Stimulated activated naive CD8-positive, alpha-beta T cell treated with anti-CD3 and anti-CD28 coated beads, Interleukin-15, Interleukin-2, amounts not matched to agents 100 ng/mL and 50 ng/mL, for 24 hours (primary cell): ENCODE results near the gene HOXC9.

Source experiments
- H3K27ac Mint-ChIP-seq: one replicate; pipeline ENCODE4 v1.8.0; 2021; ENCODE audit warnings: mild to moderate bottlenecking, mixed read lengths
- H3K27me3 Mint-ChIP-seq: one replicate; pipeline ENCODE4 v1.8.0; 2021; ENCODE audit warnings: mixed read lengths
- H3K36me3 Mint-ChIP-seq: one replicate; pipeline ENCODE4 v1.8.0; 2021; ENCODE audit warnings: low read depth, mixed read lengths
- H3K4me1 Mint-ChIP-seq: one replicate; pipeline ENCODE4 v1.8.0; 2021; ENCODE audit warnings: low read depth, mixed read lengths
- H3K4me3 Mint-ChIP-seq: one replicate; pipeline ENCODE4 v1.8.0; 2021; ENCODE audit warnings: mild to moderate bottlenecking, mixed read lengths
- H3K9me3 Mint-ChIP-seq: one replicate; pipeline ENCODE4 v1.8.0; 2021; ENCODE audit warnings: mixed read lengths

Gene HOXC9

DNA sequence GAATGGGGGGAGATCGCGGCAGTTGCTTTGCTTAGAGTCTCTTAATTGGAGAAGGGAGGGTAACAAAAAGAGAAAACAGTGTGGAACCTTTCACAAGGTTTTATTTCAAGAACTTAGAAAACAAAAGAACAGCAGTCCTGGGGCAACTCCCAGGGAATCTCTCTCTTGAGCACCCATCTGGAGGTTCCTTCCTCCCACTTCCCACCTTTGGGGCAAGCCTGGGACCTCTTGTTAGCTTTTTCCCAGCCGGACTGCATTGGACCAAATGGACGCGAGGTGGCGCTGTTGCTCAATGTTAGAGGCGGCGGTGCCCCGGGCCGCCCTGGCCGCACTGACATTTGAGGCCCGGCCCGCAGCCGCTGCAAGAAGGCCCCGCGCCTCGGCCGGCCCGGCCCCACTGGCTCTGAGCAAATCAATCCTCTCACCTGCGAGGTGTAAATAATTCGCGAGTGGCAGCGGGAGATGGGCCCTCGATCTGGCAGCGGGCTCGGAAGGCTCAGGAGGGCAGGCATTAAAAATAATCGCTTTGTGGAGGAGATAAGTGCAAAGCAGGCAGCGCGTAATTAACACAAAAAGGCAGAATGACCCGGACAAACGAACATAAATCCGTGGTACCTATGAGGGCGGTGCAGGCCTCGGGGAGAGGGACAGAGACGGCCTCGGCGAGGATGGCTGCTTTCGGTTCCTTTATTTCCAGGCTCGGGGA, 6.0 kb downstream of the HOXC9 start:
- Mint-ChIP-seq H3K27me3 (peaks cover 88% of the 10 kb centered on the region), H3K4me3 (peak overlapping the region; percentile 66), H3K36me3 (no peaks in the 10 kb centered on the region), H3K4me1 (peaks cover 19% of the 10 kb centered on the region), H3K27ac (no peak overlapping the region), H3K9me3 (no peaks in the 10 kb centered on the region)

DNA sequence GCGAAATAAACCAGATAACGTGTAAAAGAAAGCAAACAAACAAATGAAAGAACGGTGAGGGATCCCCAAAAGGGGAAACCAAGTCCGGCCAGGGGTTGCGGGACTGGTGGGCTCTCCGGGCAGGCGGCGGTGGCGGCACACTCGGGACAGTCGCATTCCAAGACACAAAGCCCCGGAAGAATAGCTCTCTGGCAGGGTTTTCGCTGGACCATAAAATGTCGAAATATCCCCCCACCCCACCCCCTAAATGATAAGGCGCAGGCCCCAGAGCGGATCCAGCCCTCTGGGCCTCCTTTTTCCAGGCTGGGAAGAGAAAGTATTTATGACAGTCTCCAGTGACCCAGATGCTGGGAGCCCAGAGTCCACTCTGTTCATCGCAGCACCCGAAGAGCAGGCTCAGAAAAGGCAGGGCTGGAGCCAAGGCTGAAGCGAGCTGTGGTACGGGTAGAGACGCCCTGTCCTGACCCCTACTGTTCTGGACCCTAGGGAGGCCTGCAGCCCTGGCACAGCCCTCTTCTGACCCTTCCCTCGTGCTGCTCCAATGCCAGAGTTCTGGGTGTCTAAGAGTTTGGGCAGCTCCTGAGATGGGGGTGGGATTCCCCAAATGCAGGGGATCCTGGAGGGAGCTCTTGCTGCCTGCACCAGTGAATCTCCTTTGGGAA, 6.7 kb downstream of the HOXC9 start:
- peaks cover 90% of the 10 kb centered on the region for H3K27me3 Mint-ChIP-seq
- no peak overlapping the region for H3K27ac Mint-ChIP-seq
- H3K4me3 Mint-ChIP-seq: peak overlapping the region; percentile 66
- no peaks in the 10 kb centered on the region for H3K36me3 Mint-ChIP-seq
- H3K4me1 Mint-ChIP-seq: peaks cover 26% of the 10 kb centered on the region
- no peaks in the 10 kb centered on the region for H3K9me3 Mint-ChIP-seq

GRCh38 chr12:54007538-54008259, 7.7 kb downstream of the HOXC9 start:
- H3K4me3 Mint-ChIP-seq: no peak overlapping the region

DNA sequence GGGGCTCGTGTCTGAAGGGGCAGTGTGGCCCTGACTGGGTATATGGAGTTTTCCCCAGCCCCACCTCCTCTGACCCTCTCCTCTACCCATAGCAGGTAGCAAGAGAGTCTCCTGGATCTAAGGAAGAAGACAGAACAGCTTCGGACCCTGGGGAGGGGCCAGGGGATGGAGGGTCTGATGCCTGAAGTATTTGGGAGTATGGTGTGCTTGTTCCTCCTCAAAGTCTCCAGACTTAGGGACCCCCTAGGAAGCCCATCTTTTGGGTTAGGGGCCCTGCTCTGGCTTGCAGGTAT, 8.2 kb downstream of the HOXC9 start:
- no peak overlapping the region for H3K4me3 Mint-ChIP-seq
- H3K27ac Mint-ChIP-seq: no peak overlapping the region
- H3K36me3 Mint-ChIP-seq: no peaks in the 10 kb centered on the region
- peaks cover 27% of the 10 kb centered on the region for H3K4me1 Mint-ChIP-seq
- no peaks in the 10 kb centered on the region for H3K9me3 Mint-ChIP-seq
- peaks cover 90% of the 10 kb centered on the region for H3K27me3 Mint-ChIP-seq

More at GRCh38 chr12:54007538-54008259, 7.7 kb downstream of the HOXC9 start:
- H3K27me3 Mint-ChIP-seq: peaks cover 90% of the 10 kb centered on the region
- H3K4me1 Mint-ChIP-seq: peaks cover 27% of the 10 kb centered on the region
- H3K27ac Mint-ChIP-seq: no peak overlapping the region
- no peaks in the 10 kb centered on the region for H3K9me3 Mint-ChIP-seq
- no peaks in the 10 kb centered on the region for H3K36me3 Mint-ChIP-seq

DNA sequence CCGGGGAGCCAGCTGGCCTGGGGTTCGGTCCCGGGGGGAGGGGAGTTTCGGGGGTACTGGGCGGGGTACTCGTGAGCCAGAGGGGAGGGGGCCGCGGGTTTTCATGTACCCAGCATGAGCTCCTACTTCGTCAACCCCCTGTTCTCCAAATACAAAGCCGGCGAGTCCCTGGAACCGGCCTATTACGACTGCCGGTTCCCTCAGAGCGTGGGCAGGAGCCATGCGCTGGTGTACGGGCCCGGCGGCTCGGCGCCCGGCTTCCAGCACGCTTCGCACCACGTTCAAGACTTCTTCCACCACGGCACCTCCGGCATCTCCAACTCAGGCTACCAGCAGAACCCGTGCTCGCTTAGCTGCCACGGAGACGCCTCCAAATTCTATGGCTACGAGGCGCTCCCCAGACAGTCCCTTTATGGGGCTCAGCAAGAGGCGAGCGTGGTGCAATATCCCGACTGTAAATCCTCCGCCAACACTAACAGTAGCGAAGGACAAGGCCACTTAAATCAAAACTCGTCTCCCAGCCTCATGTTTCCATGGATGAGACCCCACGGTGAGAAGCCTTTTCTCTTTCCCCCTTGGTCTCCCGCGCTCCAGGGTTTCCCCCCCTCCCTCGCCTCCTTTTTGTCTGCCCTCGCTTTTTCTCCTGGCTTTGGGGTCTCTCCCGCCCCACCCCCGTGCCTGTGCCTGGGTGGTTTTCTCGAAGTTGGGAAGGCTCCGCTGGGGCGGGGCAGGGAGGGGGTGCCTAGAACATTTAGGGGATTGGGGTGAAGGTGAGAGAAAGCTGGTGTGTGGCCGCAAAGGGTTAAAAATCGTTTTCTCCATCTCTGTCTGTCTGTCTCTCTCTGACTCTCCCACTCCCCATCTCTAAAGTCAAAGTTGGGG, 9.5 kb downstream of the HOXC9 start:
- H3K36me3 Mint-ChIP-seq: no peaks in the 10 kb centered on the region
- no peaks in the 10 kb centered on the region for H3K9me3 Mint-ChIP-seq
- peaks cover 27% of the 10 kb centered on the region for H3K4me1 Mint-ChIP-seq
- H3K4me3 Mint-ChIP-seq: no peak overlapping the region
- H3K27ac Mint-ChIP-seq: no peak overlapping the region
- peaks cover 89% of the 10 kb centered on the region for H3K27me3 Mint-ChIP-seq

GRCh38 chr12:54010053-54010971, 10.4 kb downstream of the HOXC9 start:
- no peak overlapping the region for H3K27ac Mint-ChIP-seq
- H3K4me3 Mint-ChIP-seq: no peak overlapping the region

DNA sequence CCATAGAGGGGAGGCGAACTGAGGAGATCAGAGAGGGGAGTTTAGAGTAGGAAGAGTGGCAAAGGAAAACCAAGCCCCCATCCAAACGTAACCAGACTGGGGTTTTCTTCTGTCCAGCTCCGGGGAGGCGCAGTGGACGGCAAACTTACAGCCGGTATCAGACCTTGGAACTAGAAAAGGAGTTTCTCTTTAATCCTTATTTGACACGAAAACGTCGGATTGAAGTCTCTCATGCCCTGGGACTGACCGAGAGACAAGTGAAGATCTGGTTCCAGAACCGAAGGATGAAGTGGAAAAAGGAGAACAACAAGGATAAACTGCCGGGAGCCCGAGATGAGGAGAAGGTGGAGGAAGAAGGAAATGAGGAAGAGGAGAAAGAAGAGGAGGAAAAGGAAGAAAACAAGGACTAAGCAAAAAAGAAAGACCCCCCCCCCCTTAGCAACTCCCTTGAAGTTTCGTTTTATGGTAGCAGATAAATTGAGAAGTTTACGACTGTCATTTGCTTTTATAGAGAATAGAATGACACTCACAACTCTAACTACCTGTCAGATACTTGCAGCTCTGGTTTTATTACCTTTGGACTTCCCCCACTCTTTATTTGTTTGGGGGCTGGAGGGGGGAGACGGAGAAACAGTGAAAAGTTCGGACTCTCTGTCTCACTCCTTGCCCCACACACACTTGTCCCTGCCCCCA, 11.2 kb downstream of the HOXC9 start:
- Mint-ChIP-seq H3K36me3 (peaks cover 4% of the 10 kb centered on the region), H3K9me3 (no peaks in the 10 kb centered on the region), H3K4me3 (peak overlapping the region; percentile 4), H3K27ac (peak overlapping the region; percentile 26), H3K4me1 (peaks cover 22% of the 10 kb centered on the region), H3K27me3 (peaks cover 90% of the 10 kb centered on the region)

More at GRCh38 chr12:54010053-54010971, 10.4 kb downstream of the HOXC9 start:
- Mint-ChIP-seq H3K27me3 (peaks cover 89% of the 10 kb centered on the region), H3K9me3 (no peaks in the 10 kb centered on the region), H3K36me3 (peaks cover 4% of the 10 kb centered on the region), H3K4me1 (peaks cover 25% of the 10 kb centered on the region)

GRCh38 chr12:54011665-54012532, 11.9 kb downstream of the HOXC9 start:
- H3K27me3 Mint-ChIP-seq: peaks cover 88% of the 10 kb centered on the region
- H3K4me1 Mint-ChIP-seq: peaks cover 18% of the 10 kb centered on the region
- no peaks in the 10 kb centered on the region for H3K9me3 Mint-ChIP-seq
- H3K4me3 Mint-ChIP-seq: no peak overlapping the region
- H3K27ac Mint-ChIP-seq: no peak overlapping the region
- peaks cover 4% of the 10 kb centered on the region for H3K36me3 Mint-ChIP-seq

DNA sequence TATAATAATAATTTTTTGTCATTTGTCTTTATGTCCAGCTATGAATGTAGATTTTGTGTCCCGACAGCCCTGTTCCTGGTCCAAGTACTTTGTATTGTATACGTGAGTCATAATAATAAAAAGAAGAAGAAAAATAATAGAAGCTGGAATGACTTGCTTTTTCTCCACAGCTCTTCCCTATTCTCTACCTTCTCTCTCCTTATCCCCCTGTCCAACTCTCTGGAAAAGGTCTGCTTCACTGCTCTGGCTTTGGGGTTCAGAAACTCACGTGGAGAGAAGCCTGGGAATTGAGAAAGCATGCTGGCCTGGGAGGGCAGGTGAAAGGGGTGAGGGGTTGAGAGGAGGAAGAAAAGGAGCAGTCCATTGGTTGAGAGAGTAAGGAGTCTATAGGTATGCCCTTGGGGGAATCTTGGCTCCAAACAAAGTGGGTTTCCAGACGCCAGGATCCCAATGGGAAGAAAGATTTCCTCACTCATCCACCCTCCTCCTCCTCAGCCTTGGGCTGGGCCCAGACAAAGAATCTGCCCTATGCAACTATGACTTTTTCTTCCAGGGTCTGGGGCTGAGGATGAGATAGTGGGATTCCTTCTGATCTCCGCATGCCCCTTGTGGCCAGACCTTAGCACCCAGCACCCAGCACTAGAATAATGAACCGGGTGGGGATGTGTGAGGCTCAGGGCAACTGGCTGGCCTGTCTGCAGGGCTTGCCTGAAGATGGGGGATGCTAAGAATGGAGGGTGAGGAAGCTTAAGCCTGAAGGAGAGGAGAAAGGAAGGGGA, 12.9 kb downstream of the HOXC9 start:
- H3K4me1 Mint-ChIP-seq: peaks cover 26% of the 10 kb centered on the region
- H3K27ac Mint-ChIP-seq: no peak overlapping the region
- peaks cover 4% of the 10 kb centered on the region for H3K36me3 Mint-ChIP-seq
- H3K27me3 Mint-ChIP-seq: peaks cover 82% of the 10 kb centered on the region
- no peak overlapping the region for H3K4me3 Mint-ChIP-seq
- H3K9me3 Mint-ChIP-seq: no peaks in the 10 kb centered on the region

DNA sequence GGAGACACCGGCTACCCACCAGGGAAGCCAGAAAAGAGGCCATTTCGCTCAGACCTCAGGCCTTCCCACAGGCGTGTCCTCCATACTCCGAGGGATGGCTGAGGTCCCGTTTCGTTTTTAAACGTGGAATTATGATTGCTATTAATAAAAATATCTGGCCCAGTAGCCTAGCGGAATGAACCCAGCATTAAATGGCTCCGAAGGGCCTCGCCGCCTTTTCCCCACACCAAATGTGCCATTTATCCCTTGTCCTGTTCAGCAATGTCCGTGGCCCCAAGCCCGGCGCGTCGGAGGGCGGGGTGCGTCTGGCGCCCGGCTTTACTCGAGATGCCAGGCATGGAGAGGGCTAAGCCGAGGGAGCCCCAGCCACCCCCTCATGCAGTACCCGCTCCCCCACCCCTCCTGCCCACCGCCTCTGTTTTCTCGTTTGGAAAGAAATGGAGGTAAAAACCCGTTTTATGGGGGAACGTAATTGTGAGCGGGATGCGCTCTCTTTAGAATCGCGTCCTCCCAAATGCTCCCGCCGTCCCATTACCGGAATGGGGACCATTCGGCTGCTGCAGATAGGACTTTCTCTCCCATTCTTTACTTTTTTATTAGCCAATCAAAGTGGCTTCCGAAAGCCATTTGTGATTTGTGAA, 14.5 kb downstream of the HOXC9 start:
- peaks cover 27% of the 10 kb centered on the region for H3K4me1 Mint-ChIP-seq
- H3K27me3 Mint-ChIP-seq: peaks cover 74% of the 10 kb centered on the region
- H3K4me3 Mint-ChIP-seq: peak overlapping the region; percentile 13
- H3K9me3 Mint-ChIP-seq: no peaks in the 10 kb centered on the region
- no peak overlapping the region for H3K27ac Mint-ChIP-seq
- peaks cover 4% of the 10 kb centered on the region for H3K36me3 Mint-ChIP-seq

GRCh38 chr12:54015018-54015931, 15.3 kb downstream of the HOXC9 start:
- peaks cover 75% of the 10 kb centered on the region for H3K27me3 Mint-ChIP-seq
- H3K4me1 Mint-ChIP-seq: peaks cover 23% of the 10 kb centered on the region
- peak overlapping the region; percentile 13 for H3K4me3 Mint-ChIP-seq
- no peak overlapping the region for H3K27ac Mint-ChIP-seq
- H3K9me3 Mint-ChIP-seq: no peaks in the 10 kb centered on the region
- H3K36me3 Mint-ChIP-seq: peaks cover 4% of the 10 kb centered on the region
